HG03196 (cell line): ENCODE results near the gene RERGL.
"Not testable (repeated sequence)": the region's sequence is repeated elsewhere in the genome, so short reads cannot be mapped to it uniquely, and the experiment has no call there.

Source experiments
- ATAC-seq: cut with Tn5 transposase; IDR thresholded peaks from one replicate; pipeline ENCODE4 v1.9.1; 2021; ENCODE audit not compliant: unreplicated experiment

Gene RERGL

GRCh38 chr12:18090093-18090492, at the start of gene RERGL:
RERGL (minus strand) TSS chr12:18090193; CDS start chr12:18090140, 53 bp downstream.
- ATAC-seq, result no peak

GRCh38 chr12:18139254-18139653, 49.3 kb upstream of the RERGL start:
- ATAC-seq, result no peak

GRCh38 chr12:18135509-18135908, 45.5 kb upstream of the RERGL start:
- no peak for ATAC-seq

- ATAC-seq, result no peak
Measured at GRCh38 chr12:18135086-18135485, 45.1 kb upstream of the RERGL start.

GRCh38 chr12:18130851-18131250, 40.9 kb upstream of the RERGL start:
- ATAC-seq, result no peak

GRCh38 chr12:18123707-18124106, 33.7 kb upstream of the RERGL start:
- no peak for ATAC-seq

- ATAC-seq, result no peak
Measured at GRCh38 chr12:18120899-18121298, 30.9 kb upstream of the RERGL start.

GRCh38 chr12:18108611-18109010, 18.6 kb upstream of the RERGL start:
- no peak for ATAC-seq

- no peak for ATAC-seq
Measured at GRCh38 chr12:18103624-18104023, 13.6 kb upstream of the RERGL start.

GRCh38 chr12:18101043-18101442, 11.1 kb upstream of the RERGL start:
- ATAC-seq, result no peak

GRCh38 chr12:18084080-18084479, 5.9 kb downstream of the RERGL start:
- ATAC-seq, result no peak

- no peak for ATAC-seq
Measured at GRCh38 chr12:18079541-18080246, 10.3 kb downstream of the RERGL start.

- ATAC-seq, result no peak
Measured at GRCh38 chr12:18074001-18074400, 16.0 kb downstream of the RERGL start.

GRCh38 chr12:18072723-18073122, 17.3 kb downstream of the RERGL start:
- no peak for ATAC-seq

- no peak for ATAC-seq
Measured at GRCh38 chr12:18071336-18071735, 18.7 kb downstream of the RERGL start.

- no peak for ATAC-seq
Measured at GRCh38 chr12:18068355-18068754, 21.6 kb downstream of the RERGL start.

- ATAC-seq, result no peak
Measured at GRCh38 chr12:18066666-18067065, 23.3 kb downstream of the RERGL start.

- not testable (repeated sequence) for ATAC-seq
Measured at GRCh38 chr12:18062867-18063266, 27.1 kb downstream of the RERGL start.

- no peak for ATAC-seq
Measured at GRCh38 chr12:18057051-18057450, 32.9 kb downstream of the RERGL start.

GRCh38 chr12:18054925-18055619, 34.9 kb downstream of the RERGL start:
- ATAC-seq, result no peak

GRCh38 chr12:18045446-18045992, 44.5 kb downstream of the RERGL start:
- no peak for ATAC-seq

GRCh38 chr12:18040060-18040742, 49.8 kb downstream of the RERGL start:
- ATAC-seq, result not testable (repeated sequence)
